OCI-LY7 (cell line): Measurements from ENCODE around the gene MEF2C. TPM values are rescaled to one million over a fixed set of nuclear protein-coding genes. Genes with fewer than 3 reads are reported as not detected.

Source experiments
- BruUV-seq: library from RNA; stranded (reverse); fragments of 400-500 nt; replicated peaks from 2 replicates; lab custom pipeline; 2021; lab: Mats Ljungman, UMichigan
- CTCF ChIA-PET: fragments of 300-600 bp; sonication (Branson Sonifier 250); formaldehyde crosslinking; loops from one replicate; lab custom pipeline; 2022; ENCODE audit warnings: antibody characterized with exemption; ENCODE audit not compliant: unreplicated experiment; lab: Charles Lee
- POLR2A ChIA-PET: fragments of 300-600 bp; sonication (Branson Sonifier 250); formaldehyde crosslinking; loops from one replicate; lab custom pipeline; 2022; ENCODE audit warnings: antibody characterized with exemption; lab: Charles Lee
- DNase-seq: peaks from one replicate; pipeline ENCODE4 v3.0.0-alpha.2; 2015; ENCODE audit warnings: low spot score
- H2AFZ ChIP-seq: fragments of 200-600 bp; sonication (generic), shearing (Covaris generic); 2 replicates; pipeline ENCODE4 v1.6.1; 2014; ENCODE audit warnings: mild to moderate bottlenecking, antibody characterized with exemption, low read length, moderate library complexity
- H3K27ac ChIP-seq: fragments of 200-600 bp; sonication (generic); 2 replicates; pipeline ENCODE4 v1.5.1; 2014; ENCODE audit warnings: mixed run types, low read depth, mild to moderate bottlenecking, moderate library complexity, low read length, inconsistent platforms; ENCODE audit not compliant: poor library complexity, severe bottlenecking
- H3K36me3 ChIP-seq: fragments of 200-600 bp; sonication (generic); 2 replicates; pipeline ENCODE4 v1.6.1; 2014; ENCODE audit warnings: mild to moderate bottlenecking, antibody characterized with exemption, low read length, moderate library complexity, mixed read lengths; ENCODE audit not compliant: insufficient read depth
- H3K4me1 ChIP-seq: fragments of 200-600 bp; sonication (generic); 2 replicates; pipeline ENCODE4 v1.5.1; 2014; ENCODE audit warnings: mild to moderate bottlenecking, low read length; ENCODE audit not compliant: insufficient read depth, poor library complexity, severe bottlenecking
- H3K4me2 ChIP-seq: fragments of 200-600 bp; sonication (generic); 2 replicates; pipeline ENCODE4 v1.6.1; 2014; ENCODE audit warnings: mild to moderate bottlenecking, low read length
- H3K4me3 ChIP-seq: fragments of 200-600 bp; sonication (generic); 2 replicates; pipeline ENCODE4 v1.5.1; 2014; ENCODE audit warnings: mild to moderate bottlenecking, low read depth, low read length; ENCODE audit not compliant: poor library complexity, severe bottlenecking
- H3K79me2 ChIP-seq: fragments of 200-600 bp; sonication (generic); 2 replicates; pipeline ENCODE4 v1.6.1; 2016; ENCODE audit warnings: low read depth, mild to moderate bottlenecking, low read length, moderate library complexity, mixed read lengths; ENCODE audit not compliant: insufficient read depth
- H3K9me2 ChIP-seq: fragments of 200-600 bp; sonication (generic); 2 replicates; pipeline ENCODE4 v1.6.1; 2016; ENCODE audit warnings: mild to moderate bottlenecking, low read length, mixed read lengths; ENCODE audit not compliant: insufficient read depth
- H3K9me3 ChIP-seq: fragments of 200-600 bp; sonication (generic); 2 replicates; pipeline ENCODE4 v1.6.1; 2014; ENCODE audit warnings: mild to moderate bottlenecking, mixed run types, low read length, mixed read lengths
- H4K20me1 ChIP-seq: fragments of 200-600 bp; sonication (generic); 2 replicates; pipeline ENCODE4 v1.6.1; 2014; ENCODE audit warnings: mild to moderate bottlenecking, antibody characterized with exemption, low read length, moderate library complexity, mixed read lengths; ENCODE audit not compliant: insufficient read depth
- CTCF ChIP-seq: fragments of 200-600 bp; sonication (generic); conservative IDR thresholded peaks from 2 replicates; pipeline ENCODE4 v1.5.1; 2014; ENCODE audit warnings: mild to moderate bottlenecking, antibody characterized with exemption, low read length, moderate library complexity, mixed read lengths
- EZH2phosphoT487 ChIP-seq: fragments of 200-600 bp; sonication (generic); IDR thresholded peaks from 2 replicates; pipeline ENCODE4 v1.6.1; 2018; ENCODE audit warnings: low read depth, borderline replicate concordance, mild to moderate bottlenecking, mixed run types, antibody characterized with exemption, low read length, moderate library complexity, mixed read lengths
- intact Hi-C: fragments of 100-400 bp; cut with micrococcal nuclease; formaldehyde crosslinking; loops from one replicate; pipeline ENCODE4 v1.10.0; 2022; ENCODE audit not compliant: unreplicated experiment
- total RNA-seq, 2 experiments: library from RNA; depleted of rRNA in 1 of 2; stranded (reverse); fragments of >200 nt in 1 of 2; shearing (Covaris generic) in 1 of 2; gene quantifications; 2 replicates each; pipeline ENCODE4 v1.2.3, GENCODE V29; 2014 to 2022

Gene MEF2C
- total RNA-seq, 2 experiments from 2014 or later: 5.5 to 57.6 TPM

- Histone ChIP-seq H3K4me1 (peaks cover 36% of the 10 kb centered on the region), H2AFZ (no peak overlapping the region), H3K4me2 (no peak overlapping the region), H3K27ac (no peak overlapping the region), H4K20me1 (no peaks in the 10 kb centered on the region), H3K4me3 (no peak overlapping the region), H3K79me2 (peaks cover 14% of the 10 kb centered on the region; the same call in 1 of the 2 replicates), H3K9me3 (no peaks in the 10 kb centered on the region), H3K36me3 (no peaks in the 10 kb centered on the region), H3K9me2 (no peaks in the 10 kb centered on the region)
- no TSS peak for BruUV-seq
- intact Hi-C loops: no loop called here
- CTCF ChIA-PET: no interaction called here
- DNase-seq: no peak
- POLR2A ChIA-PET: interaction anchor here (0.7 to 0.9 kb wide), 3 partner anchors 11 to 141 kb away, joined by 3 to 4 read pairs (median 3); no protein-coding TSS in a partner anchor
- no peak for TF ChIP-seq CTCF
- no peak for TF ChIP-seq EZH2phosphoT487
Measured at GRCh38 chr5:88873447-88873846, 9.5 kb downstream of the MEF2C start.

GRCh38 chr5:88872971-88873370 is 10.0 kb downstream of the MEF2C start:
- intact Hi-C loops: no loop called here
- CTCF ChIA-PET: no interaction called here

More at GRCh38 chr5:88872971-88873370, 10.0 kb downstream of the MEF2C start:
- H2AFZ ChIP-seq: no peak overlapping the region
- POLR2A ChIA-PET: interaction anchor here (0.7 to 0.9 kb wide), 3 partner anchors 11 to 141 kb away, joined by 3 to 4 read pairs (median 3); no protein-coding TSS in a partner anchor
- no peaks in the 10 kb centered on the region for H3K9me3 ChIP-seq
- peaks cover 12% of the 10 kb centered on the region; the same call in 1 of the 2 replicates for H3K79me2 ChIP-seq
- H4K20me1 ChIP-seq: no peaks in the 10 kb centered on the region
- H3K4me2 ChIP-seq: no peak overlapping the region
- no TSS peak for BruUV-seq
- TF ChIP-seq CTCF (no peak), EZH2phosphoT487 (no peak)
- H3K9me2 ChIP-seq: no peaks in the 10 kb centered on the region
- DNase-seq: no peak
- no peaks in the 10 kb centered on the region for H3K36me3 ChIP-seq
- no peak overlapping the region for H3K4me3 ChIP-seq
- peaks cover 31% of the 10 kb centered on the region for H3K4me1 ChIP-seq
- H3K27ac ChIP-seq: no peak overlapping the region
